ENCODE measurements around the gene TTC1.
"Not testable (repeated sequence)": the region's sequence is repeated elsewhere in the genome, so short reads cannot be mapped to it uniquely, and the experiment has no call there.

The TTC1 gene

GRCh38 chr5:160044967-160045366 lies 36.0 kb downstream of the TTC1 start:
- DNase-seq, result no peak

DNA sequence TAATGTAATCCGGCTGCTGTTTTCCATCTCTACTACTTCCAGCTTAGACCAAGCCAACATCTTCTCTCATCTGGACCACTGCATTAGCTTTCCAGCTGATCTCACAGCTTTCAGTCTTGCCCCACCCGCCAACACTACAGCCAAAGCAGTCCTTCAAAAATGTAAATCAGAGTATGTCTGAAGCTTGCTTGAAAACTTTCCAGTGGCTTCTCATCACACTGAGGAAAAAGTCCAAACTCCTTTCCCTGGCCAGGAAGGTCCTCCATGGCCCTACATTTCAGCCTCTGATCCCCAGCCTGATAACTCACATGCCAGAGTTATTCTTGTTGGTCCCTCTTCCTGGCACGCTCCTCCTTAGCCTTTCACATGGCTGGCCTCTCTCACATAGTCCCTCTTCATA lies 38.5 kb downstream of the TTC1 start:
- no peak for DNase-seq

DNA sequence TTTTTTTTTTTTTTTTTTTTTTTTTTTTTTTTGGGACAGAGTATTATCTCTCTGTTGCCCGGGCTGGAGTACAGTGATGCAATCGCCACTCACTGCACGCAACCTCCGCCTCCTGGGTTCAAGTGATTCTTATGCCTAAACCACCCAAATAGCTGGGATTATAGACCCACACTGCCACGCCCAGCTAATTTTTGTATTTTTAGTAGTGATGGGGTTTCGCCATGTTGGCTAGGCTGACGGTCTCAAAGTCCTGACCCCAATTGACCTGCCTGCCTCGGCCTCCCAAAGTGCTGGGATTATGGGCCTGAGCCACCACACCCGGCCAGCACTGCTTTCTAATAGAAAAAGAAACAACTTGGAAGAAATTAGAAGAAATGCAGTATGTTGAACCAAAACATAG lies 39.2 kb downstream of the TTC1 start:
- DNase-seq, result no peak

DNA sequence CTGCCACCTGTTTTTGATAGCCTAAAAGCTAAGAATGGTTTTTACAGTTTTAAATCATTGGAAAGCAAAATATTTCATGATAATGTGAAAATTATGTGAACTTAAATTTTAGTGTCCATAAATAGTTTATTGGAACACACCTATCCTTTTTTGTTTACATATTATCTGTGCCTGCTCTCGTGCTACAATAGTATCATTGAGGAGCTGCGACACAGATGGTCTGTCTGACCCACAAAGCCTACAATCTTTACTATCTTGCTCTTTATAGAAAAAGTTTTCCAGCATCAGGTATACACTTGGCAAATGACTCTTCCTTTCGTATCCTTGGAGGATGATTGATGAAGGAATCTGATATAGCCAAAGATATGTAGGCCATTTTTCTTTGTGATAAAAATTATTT lies 40.2 kb downstream of the TTC1 start:
- DNase-seq, result no peak

DNA sequence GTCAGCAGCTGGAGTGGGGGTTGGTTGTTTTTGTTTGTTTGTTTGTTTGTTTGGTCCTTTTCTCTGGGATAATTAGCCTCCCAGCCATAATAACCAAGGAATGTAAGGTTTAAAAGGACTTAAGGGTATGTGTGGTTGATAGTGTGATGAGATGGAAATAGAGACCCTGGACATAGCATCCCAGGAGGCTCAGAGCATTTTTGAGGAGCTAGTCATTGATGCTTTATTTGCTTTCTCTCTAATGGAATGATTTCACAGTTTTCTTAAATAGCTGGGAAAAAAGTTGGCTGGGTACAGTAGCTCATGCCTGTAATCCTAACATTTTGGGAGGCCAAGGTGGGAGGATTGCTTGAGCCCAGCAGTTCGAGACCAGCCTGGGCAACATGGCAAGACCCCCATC lies 45.1 kb downstream of the TTC1 start:
- DNase-seq, result no peak

GRCh38 chr5:160054831-160055230 lies 45.9 kb downstream of the TTC1 start:
- no peak for DNase-seq

- DNase-seq, result no peak
Observed at GRCh38 chr5:160057256-160057655, 48.3 kb downstream of the TTC1 start.

DNA sequence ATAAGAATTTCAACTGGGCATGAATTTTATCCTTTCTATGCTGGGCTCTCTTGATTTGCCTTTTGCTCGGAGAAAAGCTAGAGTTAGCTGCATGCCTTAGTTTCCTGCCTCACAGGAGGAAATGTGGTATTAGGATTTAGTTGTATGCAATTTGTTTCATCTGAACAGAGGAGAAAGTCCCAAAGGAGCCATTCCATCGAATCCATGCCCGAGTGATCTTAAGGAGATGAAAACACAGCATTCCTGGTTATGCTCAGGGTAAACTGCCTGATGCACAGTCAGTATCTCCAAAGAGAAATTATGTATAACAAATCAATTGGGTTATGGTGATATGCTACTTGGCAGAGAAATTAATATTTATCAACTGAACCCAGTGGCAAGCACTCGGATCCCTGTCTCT lies 51.1 kb downstream of the TTC1 start:
- no peak for DNase-seq

- no peak for DNase-seq
Observed at GRCh38 chr5:160061770-160062169, 52.8 kb downstream of the TTC1 start.

DNA sequence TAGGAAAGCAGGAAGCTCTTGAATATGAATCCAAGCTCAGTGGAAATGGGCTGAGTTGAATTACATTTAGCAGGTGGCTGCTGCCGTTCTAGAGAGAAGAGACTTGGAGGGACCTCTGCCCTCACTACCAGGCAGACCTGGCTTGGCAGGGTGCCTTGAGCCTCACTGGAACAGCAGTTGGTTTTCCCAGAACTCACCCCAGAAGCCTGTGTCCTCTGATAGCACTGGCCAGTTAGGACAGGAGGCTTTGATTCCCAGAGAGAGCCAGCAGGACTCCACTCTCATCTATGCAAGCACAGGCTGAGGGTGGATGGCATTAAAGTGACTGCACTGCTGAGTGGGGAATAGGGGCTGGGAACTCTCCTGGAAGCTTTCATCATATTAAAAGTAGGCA lies 55.5 kb downstream of the TTC1 start:
- DNase-seq, result no peak

DNA sequence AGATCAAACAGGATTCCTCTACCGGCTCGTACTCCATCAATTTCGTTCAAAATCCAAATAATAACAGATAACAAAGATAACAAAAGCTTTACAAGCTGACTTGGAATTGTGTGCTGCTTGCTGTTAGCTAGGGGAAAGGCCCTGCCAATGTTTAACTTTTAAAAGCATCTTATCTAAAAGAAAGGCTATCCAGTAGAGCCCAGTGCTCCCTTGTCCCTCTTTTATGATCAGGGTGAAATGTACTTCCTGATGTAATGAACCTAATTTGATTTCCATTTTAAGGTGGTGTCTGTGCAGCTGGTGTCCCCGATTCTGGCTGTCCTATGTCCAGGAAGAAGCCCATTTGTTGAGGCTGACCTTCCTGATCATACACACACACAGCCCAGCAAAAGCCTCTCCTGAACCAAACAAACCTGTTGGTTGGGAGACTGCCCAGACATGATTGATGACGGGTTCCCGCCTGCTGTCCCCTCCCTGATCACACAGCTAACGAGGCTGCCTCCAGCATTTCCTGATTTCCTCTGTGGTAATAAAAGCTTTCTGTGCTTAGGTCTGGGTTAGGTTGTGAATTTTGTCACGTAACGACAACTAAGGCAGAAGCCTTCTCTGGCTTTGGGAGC lies 56.2 kb downstream of the TTC1 start:
- DNase-seq, result no peak

DNA sequence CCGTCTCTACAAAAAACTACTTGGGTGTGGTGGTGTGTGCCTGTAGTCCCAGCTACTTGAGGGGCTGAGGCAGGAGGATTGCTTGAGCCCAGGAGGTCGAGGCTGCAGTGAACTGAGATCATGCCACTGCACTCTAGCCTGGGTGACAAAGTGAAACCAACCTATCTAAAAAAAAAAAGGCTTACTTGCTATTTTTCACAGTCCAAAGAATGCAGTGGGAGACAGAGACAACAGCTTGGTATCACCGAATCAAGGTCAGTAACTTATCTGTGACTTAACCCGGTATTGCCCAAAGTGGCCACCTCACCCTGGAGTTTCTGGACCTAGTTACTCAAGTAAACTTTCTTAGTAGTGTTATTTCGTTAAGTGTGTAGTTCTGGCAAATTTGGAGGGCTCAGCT lies 60.2 kb downstream of the TTC1 start:
- not testable (repeated sequence) for DNase-seq

DNA sequence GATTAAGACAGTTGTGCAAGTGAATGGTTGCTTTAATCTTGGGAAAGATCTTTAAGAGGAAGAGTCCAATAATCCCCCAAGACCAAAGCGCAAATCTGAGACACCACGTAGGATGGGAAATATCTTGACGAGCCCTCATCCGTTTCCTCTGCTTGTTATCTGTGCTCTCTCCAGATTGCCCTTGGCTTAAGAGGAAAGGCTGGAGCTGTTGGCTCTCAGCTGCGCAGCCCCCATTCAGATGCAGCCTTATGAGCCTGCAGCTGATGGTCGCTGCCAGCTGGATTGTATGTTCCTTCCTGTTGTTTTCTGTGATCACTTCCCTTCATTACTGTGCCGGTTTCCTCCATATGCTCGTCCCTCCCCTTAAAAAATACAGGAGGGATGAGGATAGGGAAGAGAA lies 62.6 kb downstream of the TTC1 start:
- DNase-seq, result no peak

- DNase-seq, result no peak
Observed at GRCh38 chr5:160071916-160072315, 63.0 kb downstream of the TTC1 start.

DNA sequence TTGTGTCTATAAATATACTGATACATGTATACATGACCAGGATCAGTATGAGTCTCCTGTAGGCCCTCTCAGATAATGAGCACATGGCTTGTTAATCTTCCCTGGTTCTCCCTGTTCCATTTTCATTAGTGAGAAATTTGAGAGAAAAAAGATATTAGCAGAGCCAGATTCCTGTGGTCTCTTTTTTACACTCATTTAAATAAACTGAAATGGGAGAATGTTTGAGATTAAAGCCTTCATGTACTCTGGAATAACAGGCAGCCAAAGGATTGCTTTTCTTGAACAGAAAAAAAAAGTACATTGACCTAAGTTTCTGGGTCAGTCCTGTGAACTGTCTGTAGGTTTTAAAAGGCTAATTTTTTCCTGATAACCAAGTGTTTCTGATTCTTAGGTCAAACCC lies 66.1 kb downstream of the TTC1 start:
- no peak for DNase-seq

GRCh38 chr5:160076997-160077396 lies 68.1 kb downstream of the TTC1 start:
- no peak for DNase-seq

GRCh38 chr5:160079753-160080152 lies 70.8 kb downstream of the TTC1 start:
- no peak for DNase-seq

GRCh38 chr5:160081495-160081894 lies 72.6 kb downstream of the TTC1 start:
- no peak for DNase-seq

DNA sequence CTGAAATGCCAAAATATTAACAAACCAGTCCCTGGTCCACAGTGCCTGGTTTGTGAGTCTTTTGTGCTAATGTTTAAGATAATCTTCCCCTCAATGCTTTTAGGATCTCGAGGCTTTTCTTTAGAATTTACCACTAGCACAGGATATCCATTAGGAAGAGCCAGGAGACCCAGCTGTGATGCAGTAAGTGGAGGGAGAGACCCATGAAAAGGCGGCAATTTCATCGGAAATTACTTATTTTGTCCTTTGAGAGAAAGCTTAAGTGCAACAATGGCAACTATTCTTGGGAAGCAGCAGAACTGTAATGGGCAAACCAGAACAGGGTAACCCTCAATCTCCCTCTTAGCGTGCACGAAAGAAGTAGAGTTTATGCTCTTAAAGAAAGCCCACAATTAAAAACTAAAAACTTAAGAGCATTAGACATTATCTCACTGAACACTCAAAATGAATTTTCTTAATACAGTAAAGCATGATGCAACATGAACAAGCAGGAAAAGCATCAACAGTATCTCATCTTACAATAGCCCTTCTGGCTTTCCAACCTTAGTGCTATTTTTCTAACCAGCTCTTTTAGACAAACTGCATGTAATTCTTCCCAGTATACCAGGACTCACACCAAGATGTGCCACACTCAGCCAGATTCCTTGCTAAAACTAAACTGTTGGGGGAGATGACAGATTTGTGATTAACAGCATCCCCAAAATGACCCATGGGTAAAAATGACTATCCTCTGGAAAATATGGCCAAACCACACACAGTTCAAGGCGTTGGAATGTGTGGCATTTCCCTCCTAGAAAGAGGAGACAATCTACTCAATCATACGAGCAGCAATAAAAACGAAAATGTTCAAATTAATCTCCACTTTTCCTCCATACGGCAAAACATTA lies 73.9 kb downstream of the TTC1 start:
- DNase-seq, result no peak

DNA sequence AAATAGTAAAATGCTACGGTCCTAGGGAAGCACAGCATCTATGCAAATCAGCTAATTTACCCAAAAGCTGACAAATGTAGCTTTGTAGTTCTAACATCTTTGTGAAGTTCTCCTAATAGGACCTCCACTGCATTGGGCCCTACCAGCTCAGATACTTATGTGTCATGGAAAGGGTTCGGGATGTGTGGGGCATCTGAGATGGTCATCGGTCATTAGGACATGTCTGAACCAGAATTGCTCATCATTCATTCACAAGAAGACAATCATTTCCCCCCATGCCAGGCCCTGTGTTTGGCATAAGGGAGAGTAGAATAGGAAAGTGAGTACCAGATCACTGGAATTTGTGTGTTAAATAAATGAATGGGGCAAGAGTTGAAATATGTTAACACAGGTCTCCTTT lies 74.6 kb downstream of the TTC1 start:
- no peak for DNase-seq

GRCh38 chr5:160084144-160084543 lies 75.2 kb downstream of the TTC1 start:
- DNase-seq, result no peak

DNA sequence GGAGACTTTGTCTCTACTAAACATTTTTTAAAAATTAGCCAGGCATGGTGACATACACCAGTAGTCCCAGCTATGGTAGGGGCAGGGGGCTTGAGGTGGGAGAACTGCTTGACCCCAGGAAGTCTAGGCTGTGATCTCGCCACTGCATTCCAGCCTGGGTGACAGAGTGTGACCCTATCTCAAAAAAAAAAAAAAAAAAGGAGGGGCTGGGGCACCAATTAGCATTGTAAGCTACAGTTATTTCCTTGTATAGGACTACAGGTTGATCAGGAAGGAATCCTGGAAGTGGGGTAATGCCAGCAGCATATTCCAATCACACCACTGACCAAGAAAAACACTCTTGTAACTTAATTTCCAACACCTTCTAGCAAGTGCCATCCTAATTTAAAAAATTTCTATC lies 78.3 kb downstream of the TTC1 start:
- no peak for DNase-seq

- no peak for DNase-seq
Observed at GRCh38 chr5:160088805-160089204, 79.9 kb downstream of the TTC1 start.

DNA sequence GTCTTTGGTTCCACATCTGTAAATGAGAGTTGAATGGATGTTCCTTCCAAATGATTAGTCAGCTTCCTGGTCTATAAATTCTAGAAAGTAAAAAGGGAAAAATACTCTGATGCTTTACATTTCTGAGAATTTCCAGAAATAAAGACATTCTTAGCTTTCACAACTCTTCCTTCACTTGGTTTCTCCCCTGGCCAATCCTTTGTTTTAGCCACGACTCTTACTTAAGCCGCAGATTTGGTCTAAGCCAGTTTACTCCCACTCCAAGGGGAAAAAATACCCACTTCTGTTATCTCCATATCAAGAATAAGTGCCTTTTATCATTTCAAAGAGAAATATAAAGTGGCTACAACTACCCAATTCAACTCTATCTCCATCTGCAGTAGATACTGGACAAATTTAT lies 80.6 kb downstream of the TTC1 start:
- DNase-seq, result no peak

DNA sequence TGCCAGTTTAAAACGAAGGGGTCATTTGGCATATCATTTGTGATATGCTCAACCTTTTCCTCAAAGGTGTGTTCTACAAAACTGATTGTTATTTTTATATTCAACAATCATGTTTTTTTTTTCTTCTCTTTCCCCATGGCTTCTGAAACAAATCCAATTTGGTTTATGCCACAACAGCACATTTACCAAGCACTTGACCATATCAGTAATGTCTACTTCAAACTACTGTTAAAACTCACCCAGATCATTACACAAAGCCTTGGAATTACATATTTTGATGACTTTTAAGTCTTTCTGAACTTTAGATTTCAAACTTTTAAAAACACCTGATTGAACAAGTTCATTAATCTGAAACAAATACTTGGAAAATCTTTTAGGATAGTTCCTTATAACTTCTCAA lies 81.1 kb downstream of the TTC1 start:
- DNase-seq, result no peak

Measured in activated effector memory CD4-positive, alpha-beta T cell treated with Interleukin-2 at 50 U/mL for 16 hours (primary cell).